GM18907 (cell line): ENCODE measurements around the gene PLXNA4.

Experiments used
- ATAC-seq: cut with Tn5 transposase; IDR thresholded peaks from one replicate; pipeline ENCODE4 v1.9.1; 2021; ENCODE audit warnings: mild to moderate bottlenecking, moderate library complexity; ENCODE audit not compliant: unreplicated experiment

The PLXNA4 gene

DNA sequence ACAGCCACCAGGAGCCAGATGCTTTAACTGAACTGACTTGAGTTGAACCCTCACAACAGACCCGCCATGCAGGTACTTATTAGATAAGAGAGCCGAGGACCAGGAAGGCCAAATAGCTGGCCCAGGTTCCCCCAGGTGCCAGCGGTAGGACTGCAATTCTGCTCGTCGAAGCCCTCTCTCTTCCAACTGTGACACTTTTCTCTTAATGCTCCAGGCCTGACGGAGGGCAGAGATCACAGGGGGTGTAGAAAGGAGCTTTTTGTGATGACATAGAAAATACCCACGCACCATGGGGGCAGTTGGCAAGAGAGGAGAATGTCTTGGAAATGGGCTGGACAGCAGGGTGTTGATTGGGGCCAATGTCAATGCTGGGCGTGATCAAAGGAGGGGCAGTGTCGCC, 208.5 kb downstream of the PLXNA4 start:
- no peak for ATAC-seq

DNA sequence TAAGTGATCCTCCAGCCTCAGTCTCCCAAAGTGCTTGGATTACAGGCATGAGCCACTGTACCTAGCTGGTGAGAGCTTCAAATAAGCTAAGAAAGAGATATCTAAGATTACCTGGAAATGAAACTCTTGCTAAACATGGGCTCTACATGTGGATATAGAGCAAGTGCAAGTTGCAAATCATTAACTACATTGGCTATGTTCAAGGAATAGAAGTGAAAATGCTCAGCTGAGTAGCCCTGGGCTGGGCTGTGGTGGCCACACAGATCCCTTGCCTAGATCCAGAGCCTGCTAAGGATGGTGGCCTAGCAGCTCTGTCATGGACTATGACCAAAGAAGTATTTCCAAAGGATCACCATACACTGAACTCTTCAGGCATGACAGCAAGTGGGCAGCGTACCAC, 209.3 kb downstream of the PLXNA4 start:
- ATAC-seq: no peak

DNA sequence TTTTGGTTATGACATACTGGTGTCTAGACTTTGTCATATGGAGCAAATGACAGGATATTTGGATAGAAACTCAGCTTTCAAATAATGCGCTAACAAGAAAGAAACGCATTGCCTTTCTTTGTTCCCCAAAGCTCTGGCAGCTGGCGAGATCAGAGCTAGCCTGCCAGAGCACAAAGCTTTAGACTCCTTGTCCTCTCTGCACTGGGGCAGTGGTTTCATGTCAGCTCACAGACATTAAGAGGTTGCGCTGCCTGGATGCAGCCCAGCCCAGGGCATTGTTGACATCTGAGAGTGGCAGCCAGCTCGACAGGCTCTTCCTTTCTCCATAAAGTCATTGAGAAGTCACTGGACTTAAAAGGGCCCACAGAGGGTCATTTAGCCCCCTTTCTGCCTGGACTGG, 212.0 kb downstream of the PLXNA4 start:
- no peak for ATAC-seq

DNA sequence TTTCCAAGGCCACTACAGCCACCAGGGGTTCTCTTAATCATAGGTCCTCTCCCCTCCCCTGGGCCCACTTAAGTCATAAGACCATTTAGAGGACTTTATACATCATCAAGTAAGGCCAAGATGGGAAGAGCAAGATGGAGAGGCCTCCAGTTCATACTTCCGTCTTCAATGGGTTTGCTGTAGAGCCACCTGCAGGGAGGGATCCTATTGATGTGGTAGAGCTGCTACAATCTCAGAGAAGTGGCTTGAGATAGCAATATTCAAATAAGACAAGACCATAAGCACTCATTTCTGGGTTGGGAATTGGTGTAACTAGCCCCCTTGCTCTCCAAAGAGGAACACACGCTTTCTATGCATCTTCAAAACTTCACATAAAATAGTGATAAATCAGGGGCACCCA, 214.2 kb downstream of the PLXNA4 start:
- no peak for ATAC-seq

DNA sequence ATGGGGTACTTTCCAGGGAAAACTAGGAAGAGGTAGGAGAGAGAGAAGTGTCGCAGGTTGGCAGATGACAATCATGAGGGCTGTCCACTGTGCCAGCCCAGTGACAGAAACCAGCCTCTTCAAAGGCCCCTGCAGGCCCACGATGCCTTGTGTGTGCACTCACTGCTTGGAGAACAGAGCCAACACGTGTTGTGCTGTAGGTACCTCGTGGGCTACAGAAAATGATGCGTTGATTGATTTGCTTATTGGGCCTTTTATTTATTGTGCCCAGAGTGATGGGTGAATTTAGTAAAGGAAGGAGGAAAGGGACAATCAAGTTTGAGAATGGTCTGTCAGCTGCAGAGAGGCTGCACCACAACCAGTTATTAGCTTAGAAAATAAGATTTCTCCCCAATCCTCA, 215.1 kb downstream of the PLXNA4 start:
- ATAC-seq: no peak

DNA sequence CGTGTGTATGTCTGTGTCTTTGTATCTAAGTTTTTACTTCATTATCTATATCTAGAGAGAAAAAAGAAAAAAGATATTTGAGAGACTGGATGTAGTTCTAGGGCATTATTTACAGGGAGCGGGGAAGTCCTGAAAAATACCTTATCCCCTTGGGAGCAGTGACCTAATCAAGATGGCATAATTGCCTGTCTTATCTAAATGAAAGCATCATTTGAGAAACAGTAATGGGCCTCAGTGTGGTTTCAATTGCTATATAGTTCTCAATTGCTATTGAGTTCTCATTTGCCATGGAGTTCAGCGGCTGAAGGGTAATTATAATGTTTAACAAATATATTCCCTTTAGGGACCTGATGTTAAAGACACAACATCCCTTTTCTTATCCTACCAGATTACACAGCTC, 216.5 kb downstream of the PLXNA4 start:
- ATAC-seq: no peak

DNA sequence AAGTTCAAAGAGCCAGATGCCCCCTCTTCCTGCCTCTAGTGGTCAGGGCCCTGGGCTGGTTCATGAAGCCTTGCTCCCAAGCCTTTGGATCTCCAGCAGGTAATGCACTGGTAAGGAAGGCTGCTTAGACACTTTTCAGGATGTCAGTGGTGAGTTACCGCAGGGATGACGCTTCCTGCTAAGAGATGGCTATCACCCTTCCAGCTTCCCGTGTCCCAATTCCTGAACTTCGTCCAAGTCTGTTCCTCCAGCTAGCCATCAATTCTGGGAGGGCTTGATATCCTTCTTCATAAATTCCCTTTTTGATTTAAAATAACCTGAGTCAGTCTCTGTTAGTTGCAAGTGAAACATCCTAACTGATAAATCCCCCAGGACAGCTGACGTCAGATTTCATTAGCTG, 221.2 kb downstream of the PLXNA4 start:
- no peak for ATAC-seq

DNA sequence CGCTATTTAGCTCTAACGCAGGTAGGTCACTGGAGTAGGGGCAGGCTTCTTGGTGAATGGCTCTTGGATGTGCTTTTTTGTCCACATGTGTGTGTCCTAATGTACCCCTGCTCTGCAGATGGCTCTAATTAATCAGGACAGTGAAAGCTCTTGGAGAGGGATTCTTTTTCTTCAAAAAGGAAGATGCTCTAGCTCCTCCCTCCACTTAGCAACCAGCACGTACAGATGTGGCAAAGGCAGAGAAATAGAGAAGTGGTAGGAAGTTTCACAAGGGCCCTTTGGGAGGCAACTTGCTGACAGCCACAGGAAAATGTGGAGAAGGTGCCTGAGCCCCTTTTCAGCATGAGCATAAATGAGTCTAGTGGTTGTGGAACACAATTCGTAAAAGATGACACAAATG, 221.7 kb downstream of the PLXNA4 start:
- no peak for ATAC-seq

DNA sequence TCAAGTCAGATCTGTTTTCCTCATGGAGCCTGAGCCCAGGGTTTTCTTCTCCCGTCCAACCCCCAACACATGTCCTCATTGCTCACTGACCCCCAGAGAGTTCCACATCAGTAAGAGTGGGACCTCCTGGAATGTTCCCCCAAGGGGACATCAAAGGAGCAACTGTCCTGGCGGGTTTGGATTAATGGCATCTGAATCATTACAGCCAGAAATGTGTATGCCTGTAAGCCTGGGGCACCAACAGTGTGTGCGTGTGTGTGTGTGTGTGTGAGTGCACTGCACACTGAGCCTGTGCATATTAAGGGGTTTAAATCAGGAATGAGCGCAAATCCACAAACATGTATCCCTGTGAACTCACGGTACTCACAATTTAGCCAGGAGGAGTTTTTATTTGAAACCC, 222.3 kb downstream of the PLXNA4 start:
- ATAC-seq: no peak

DNA sequence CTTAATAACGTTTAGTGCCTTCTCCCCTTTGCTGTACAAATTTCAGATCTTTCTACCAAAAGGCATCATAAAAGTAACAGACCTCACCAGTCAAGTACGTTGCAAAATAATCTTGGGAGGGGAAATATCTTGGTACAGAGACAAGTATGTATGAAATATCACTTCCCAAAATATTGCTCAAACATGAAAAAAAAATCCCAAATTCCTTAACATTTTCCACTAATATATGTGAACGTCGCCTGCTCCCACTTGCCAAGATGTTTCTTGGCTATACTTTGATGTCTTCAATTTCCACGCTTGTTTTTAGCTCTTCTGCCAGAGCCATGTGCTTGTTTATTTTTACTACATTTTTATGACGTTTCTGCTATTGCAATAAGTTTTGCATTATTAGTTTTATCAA, 223.5 kb downstream of the PLXNA4 start:
- no peak for ATAC-seq

DNA sequence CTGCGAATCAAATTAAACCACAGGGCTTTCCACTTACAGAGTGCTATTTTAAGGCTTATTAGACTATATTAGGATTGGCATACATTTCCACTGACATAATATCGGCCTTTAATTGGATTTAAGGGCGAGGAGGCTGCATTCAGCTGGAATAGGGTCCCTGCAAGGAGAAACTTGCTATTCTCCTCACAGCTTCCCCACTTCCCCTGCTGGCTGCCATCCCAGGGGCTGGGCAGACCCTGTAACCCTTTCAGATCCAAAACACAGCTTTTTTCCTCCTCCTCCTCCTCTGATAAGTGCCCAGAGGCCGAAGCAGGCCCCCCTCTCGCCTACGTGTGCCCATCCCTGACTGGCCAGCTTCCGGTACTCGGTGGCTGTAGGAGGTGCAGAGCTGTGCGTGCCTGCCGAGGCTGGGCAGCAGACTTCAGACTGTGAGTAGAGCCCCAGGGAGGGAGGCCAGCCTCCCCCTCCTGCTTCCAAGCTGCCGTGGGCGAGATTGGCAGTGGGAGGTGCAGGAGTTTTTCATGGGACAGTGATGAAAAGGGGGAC, 224.2 kb downstream of the PLXNA4 start:
- ATAC-seq: no peak

DNA sequence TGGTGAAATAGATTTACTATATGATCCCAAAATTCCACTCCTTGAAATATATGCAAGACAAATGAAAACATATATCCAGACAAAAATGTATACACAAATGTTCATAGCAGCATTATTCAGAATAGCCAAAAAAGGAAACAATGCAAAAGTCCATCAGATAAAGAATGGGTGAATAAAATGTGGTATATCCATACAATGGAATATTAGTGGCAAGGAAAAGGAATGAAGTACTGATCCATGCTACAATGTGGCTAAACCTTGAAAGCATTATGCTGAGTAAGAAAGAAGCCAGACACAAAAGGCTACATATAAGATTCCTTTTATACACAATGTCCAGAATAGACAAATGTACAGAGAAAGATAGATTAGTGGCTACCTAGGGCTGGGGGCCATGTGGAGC, 225.5 kb downstream of the PLXNA4 start:
- ATAC-seq: no peak

DNA sequence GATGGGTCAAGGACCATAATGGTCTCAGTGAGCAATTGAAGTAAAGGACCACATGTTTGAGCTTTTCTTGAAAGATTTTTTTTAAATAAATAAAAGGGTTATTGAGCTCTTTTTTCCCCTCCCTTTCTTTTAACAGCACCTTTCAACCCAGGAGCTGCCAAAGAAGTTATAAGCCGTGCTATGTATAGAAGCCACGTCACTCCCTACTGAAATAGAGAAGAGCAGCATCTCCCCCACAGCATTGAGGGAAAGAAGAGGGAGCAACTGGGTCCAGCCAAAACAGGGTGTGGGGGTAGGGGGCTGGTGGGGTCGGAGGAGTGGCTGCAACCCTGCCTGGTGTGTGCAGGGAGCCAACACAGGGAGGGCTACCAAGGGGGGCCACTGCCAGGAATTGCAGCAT, 227.2 kb downstream of the PLXNA4 start:
- no peak for ATAC-seq

DNA sequence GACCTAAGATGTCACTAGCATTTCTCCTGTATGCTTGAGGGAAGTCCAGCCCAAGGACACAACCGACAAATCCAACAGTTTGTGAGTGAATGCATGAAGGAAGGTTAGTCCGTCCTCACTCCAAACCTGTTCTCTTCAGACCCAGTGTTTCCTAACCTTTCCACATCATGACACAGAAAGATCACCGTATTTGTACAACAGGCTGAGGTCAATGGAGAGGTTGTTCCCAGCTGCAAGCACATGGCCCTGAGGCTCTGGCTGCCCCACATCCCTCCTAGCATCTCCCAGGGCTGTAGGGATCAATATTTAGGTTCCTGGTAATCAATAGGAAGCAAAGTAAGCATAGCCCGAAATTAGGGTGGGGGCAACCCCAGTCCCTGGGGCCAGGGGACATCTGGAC, 227.9 kb downstream of the PLXNA4 start:
- no peak for ATAC-seq

DNA sequence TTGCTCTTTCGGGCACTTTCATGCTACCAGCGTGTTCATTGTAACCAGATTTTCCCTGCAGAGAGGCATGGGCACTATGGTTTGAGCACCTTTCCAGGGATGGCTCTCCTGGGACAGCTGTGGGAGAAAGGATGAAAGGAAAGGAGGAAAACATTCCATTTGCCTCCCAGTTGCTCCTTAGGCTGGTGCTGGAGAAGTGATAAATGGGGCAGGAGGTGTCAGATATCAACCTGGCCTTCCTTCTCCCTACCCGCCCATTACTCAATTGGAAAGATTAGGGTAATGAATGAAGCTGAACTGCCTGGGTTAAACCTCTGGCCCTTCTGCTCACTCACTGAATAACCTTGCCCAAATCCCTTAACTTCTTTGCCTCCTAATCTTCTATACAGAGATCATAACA, 228.4 kb downstream of the PLXNA4 start:
- no peak for ATAC-seq

DNA sequence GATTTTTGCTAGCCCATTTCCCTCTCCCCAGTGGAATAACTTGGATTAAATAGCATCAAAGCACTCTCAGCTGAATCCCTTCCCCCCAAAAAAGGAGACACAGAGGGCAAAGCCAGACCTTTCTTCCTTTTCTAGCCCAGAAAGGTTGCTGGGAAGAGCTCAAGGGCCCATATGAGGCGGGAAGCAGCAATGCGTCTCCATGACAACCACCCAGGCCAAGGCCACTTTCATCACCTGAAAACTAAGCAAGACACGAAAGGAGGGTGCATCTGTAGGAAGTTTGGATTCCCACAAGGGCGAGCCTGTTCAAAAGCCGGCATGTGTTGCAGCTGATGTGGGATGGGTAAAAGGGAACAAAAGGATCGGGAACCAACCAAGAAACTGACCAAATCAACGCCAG, 229.1 kb downstream of the PLXNA4 start:
- no peak for ATAC-seq

DNA sequence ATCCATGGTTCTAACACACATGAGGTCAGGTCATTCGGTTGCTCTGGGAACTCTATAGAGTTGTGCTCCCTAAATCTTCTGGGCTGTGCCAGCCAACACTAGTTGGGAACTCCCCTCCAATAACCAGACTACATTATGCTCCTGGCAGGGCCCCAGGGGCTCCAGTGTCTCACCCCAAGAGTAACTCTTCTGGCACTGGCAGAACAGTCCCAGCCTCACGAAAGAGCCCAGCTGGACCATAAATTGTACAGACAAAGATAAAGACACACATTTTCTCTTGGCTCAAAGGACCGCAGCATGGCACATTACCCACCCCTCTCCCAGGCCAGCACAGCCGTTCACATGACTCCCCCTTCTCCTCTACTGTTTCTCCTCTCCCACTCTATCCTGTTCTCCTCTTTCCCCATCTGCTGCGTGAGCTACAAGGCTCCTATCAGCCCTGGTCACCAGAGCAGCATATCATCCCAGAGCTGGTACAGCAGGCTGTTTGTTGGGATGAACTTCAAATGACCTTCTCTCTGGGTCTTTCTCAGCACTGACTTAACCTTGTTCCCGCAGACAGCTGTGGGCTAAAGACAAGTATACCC, 230.6 kb downstream of the PLXNA4 start:
- no peak for ATAC-seq

DNA sequence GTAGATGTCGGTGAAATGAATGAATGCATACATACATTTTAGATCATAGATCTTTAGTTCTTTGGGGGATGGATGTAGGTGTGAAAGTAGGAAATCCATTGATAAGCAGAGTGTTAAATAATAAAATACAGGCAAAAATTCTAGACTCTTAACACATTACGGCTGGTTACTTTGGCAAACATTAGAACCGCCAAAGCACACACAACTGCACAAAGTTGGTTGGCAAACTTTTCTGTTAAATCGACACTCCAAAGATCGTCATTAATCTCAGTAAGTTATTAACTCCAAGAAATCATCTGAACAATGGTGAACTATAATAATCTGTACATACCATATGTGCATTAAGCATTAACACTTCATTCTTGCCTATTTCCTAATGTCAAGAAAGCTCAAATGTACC, 231.2 kb downstream of the PLXNA4 start:
- ATAC-seq: no peak

DNA sequence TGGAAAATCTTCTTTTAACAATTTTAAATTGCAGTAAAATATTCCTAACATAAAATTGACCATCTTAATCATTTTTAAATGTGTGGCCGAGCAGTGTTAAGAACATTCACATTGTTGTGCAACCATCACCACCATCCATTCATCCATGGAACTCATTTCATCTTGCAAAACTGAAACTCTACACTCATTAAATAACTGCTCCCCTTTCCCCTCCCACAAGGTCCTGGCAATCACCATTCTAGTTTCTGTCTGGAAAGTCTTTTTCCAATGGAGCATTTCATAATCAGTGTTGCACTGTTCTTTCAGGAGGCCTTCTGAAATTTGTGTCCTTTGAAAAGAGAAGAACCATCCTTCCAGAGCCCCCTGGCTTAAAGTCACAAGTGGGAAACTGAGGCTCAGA, 233.1 kb downstream of the PLXNA4 start:
- no peak for ATAC-seq

DNA sequence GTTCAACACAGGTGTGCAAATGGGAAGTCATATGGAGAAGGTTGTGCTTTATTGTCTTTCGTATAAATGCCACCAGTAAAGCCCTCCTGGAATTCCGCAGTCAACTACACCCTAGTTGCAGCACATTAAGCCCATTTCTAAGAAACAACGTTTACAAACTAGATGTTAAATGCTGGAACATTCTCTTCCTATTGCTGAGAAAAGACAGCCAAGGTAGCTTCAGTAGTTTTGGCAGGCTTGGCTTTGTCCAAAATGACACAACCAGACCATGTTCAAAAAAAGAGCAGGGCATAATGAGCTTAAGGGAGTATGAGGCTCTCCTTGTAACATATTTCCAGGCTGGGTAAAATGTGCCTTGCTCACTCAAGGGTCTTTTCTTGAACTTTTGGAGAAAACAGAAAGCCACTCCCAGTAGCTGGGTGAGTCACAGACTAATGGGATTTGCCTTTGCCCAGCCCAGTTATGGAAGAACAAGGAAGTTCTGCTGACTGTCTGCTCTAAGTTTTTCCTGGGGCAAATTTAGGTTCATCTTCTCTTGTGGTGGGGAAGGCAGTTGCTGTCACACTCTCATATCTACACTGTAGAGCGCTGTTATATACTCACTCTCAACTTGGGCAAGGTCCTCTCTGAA, 238.7 kb downstream of the PLXNA4 start:
- ATAC-seq: no peak

DNA sequence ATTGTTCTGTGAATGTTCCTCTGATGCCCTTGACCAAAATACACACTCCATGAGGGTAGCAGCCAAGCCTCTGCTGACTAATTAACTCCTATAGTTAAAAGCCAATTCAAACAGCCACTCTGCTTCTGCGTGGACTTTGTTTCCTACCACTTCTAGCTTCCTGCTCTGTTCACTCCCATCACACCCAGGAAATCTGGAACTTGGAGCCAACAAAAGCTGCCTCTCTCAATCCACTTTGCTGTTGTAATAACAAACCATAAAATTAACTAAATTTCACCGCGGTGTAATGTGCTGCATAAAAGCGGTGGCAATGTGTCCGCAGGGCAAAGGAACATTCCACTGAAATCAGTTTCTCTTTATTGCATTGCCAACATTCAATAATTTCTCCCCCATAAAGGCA, 239.5 kb downstream of the PLXNA4 start:
- no peak for ATAC-seq

DNA sequence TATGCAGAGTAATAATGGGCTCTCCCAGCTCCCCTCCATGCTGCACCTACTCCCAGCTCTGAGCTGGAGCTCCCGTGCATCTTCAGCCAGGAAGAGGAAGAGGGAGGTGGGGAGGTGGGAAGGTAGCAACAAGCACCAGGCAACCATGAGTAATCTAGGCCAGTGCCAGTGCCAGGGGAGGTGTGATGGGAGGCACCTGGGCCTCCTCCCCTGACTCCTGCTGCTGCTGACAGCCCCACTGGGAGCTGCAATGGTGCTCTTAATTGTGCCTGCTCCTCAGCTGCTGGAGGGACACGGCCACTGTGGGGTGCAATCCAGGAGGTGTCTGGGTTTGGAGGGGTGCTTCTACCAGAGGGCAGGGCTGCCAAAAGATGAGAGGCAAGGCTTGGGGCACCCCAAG, 243.0 kb downstream of the PLXNA4 start:
- ATAC-seq: no peak

DNA sequence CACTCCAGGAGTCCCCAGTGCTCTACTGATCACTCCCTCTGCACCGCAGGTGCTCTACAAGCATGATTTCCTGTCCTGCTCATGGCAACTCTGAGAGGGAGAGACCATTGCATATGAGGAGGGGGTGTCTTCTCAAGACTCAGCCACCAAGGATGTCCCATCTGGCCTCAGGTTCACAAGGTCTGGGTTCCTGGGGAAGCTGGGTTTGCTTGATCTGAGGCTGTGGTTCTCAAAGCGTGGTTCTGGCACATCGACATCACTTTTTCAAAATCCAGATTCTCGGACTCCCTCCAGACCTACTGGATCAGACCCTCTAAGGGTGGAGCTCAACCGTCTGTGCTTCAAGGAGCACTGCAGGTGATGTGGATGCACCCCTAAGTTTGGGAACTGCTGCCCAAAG, 247.5 kb downstream of the PLXNA4 start:
- ATAC-seq: no peak
